Activated CD8-positive, alpha-beta T cell treated with anti-CD3 and anti-CD28 coated beads for 36 hours (primary cell): ENCODE data around the gene MSL1. TPM values are rescaled to one million over a fixed set of nuclear protein-coding genes. Genes with fewer than 3 reads are reported as not detected.

ENCODE experiments used
- ATAC-seq: fragments of 200-7000 bp; cut with Tn5 transposase; one replicate; pipeline ENCODE4 v1.10.0; 2021; ENCODE audit warnings: mild to moderate bottlenecking, moderate library complexity
- CTCF ChIA-PET: fragments of 350-600 bp; sonication (Branson Sonifier 250); formaldehyde crosslinking; loops from one replicate; lab custom pipeline; 2021; ENCODE audit warnings: antibody characterized with exemption; lab: Charles Lee
- POLR2A ChIA-PET: fragments of 350-600 bp; sonication (Branson Sonifier 250); formaldehyde crosslinking; loops from one replicate; lab custom pipeline; 2021; ENCODE audit warnings: antibody characterized with exemption; lab: Charles Lee
- DNase-seq: peaks from one replicate; pipeline ENCODE4 v3.0.0-alpha.2; 2020
- H3K27ac Mint-ChIP-seq: one replicate; pipeline ENCODE4 v1.8.0; 2021; ENCODE audit warnings: mild to moderate bottlenecking, mixed read lengths
- H3K27me3 Mint-ChIP-seq: one replicate; pipeline ENCODE4 v1.8.0; 2021; ENCODE audit warnings: mixed read lengths
- H3K36me3 Mint-ChIP-seq: one replicate; pipeline ENCODE4 v1.8.0; 2021; ENCODE audit warnings: low read depth, mixed read lengths
- H3K4me1 Mint-ChIP-seq: one replicate; pipeline ENCODE4 v1.8.0; 2021; ENCODE audit warnings: low read depth, mixed read lengths
- H3K4me3 Mint-ChIP-seq: one replicate; pipeline ENCODE4 v1.8.0; 2021; ENCODE audit warnings: mild to moderate bottlenecking, moderate library complexity, mixed read lengths
- H3K9me3 Mint-ChIP-seq: one replicate; pipeline ENCODE4 v1.8.0; 2021; ENCODE audit warnings: mixed read lengths
- CTCF ChIP-seq: fragments of 200-600 bp; IDR thresholded peaks from one replicate; pipeline ENCODE4 v1.8.0; 2022; ENCODE audit warnings: antibody characterized with exemption, mild to moderate bottlenecking
- intact Hi-C: fragments of 100-400 bp; cut with micrococcal nuclease; formaldehyde crosslinking; loops from one replicate; pipeline ENCODE4 v1.10.0; 2022
- total RNA-seq, 2 experiments: library from RNA; stranded (reverse); gene quantifications; one replicate each; pipeline ENCODE4 v1.2.3, GENCODE V29; 2021

Gene MSL1
- total RNA-seq, 2 experiments from 2014 or later = 69.0 to 70.1 TPM

- POLR2A ChIA-PET = interaction anchor here (0.7 to 2.0 kb wide), 7 partner anchors 8 to 155 kb away, joined by 3 to 8 read pairs (median 4); partner anchors contain the start of gene CASC3
- H3K9me3 Mint-ChIP-seq = no peaks in the 10 kb centered on the region
- no peak for TF ChIP-seq CTCF
- CTCF ChIA-PET = interaction anchor here (1.0 to 8.5 kb wide), 6 partner anchors 15 to 150 kb away, joined by 3 to 78 read pairs (median 4); partner anchors contain the start of gene WIPF2
- no peak overlapping the region for H3K27ac Mint-ChIP-seq
- peak overlapping the region; percentile 49 for H3K4me3 Mint-ChIP-seq
- ATAC-seq = no peak
- no peak for DNase-seq
- intact Hi-C loops = no loop called here
- peaks cover 23% of the 10 kb centered on the region for H3K36me3 Mint-ChIP-seq
- peaks cover 18% of the 10 kb centered on the region for H3K4me1 Mint-ChIP-seq
- no peaks in the 10 kb centered on the region for H3K27me3 Mint-ChIP-seq
Observed at GRCh38 chr17:40175928-40176753, 54.4 kb downstream of the MSL1 start.

GRCh38 chr17:40176754-40177110 lies 55.0 kb downstream of the MSL1 start:
- ATAC-seq (no peak), DNase-seq (no peak)
- Mint-ChIP-seq H3K27me3 (no peaks in the 10 kb centered on the region), H3K36me3 (peaks cover 23% of the 10 kb centered on the region), H3K9me3 (no peaks in the 10 kb centered on the region), H3K4me1 (peaks cover 18% of the 10 kb centered on the region), H3K4me3 (peak overlapping the region; percentile 49), H3K27ac (peak overlapping the region; percentile 74)
- POLR2A ChIA-PET = interaction anchor here (0.7 to 1.8 kb wide), 5 partner anchors 9 to 155 kb away, joined by 3 to 8 read pairs (median 3); partner anchors contain the start of gene CASC3
- CTCF ChIA-PET = interaction anchor here (1.0 to 8.5 kb wide), 6 partner anchors 15 to 151 kb away, joined by 3 to 78 read pairs (median 4); partner anchors contain the start of gene WIPF2
- TF ChIP-seq CTCF = no peak
- intact Hi-C loops = no loop called here

GRCh38 chr17:40177275-40177874 lies 55.6 kb downstream of the MSL1 start, which contains the start of gene RAPGEFL1:
RAPGEFL1 (plus strand) TSS chr17:40177470; CDS start chr17:40177862, 392 bp downstream.
- ATAC-seq (peak; percentile 98), DNase-seq (peak; percentile 94)
- peaks cover 23% of the 10 kb centered on the region for H3K36me3 Mint-ChIP-seq
- peaks cover 18% of the 10 kb centered on the region for H3K4me1 Mint-ChIP-seq
- ChIA-PET POLR2A (interaction anchor here (0.7 to 1.6 kb wide), 2 partner anchors 10 to 154 kb away, joined by 3 read pairs; no protein-coding TSS in a partner anchor), CTCF (interaction anchor here (0.7 to 8.5 kb wide), 5 partner anchors 9 to 151 kb away, joined by 3 to 78 read pairs (median 4); no protein-coding TSS in a partner anchor)
- peak within 1 kb of the TSS; percentile 74 for H3K27ac Mint-ChIP-seq
- intact Hi-C loops = no loop called here
- H3K4me3 Mint-ChIP-seq = peak within 1 kb of the TSS; percentile 49
- H3K9me3 Mint-ChIP-seq = no peaks in the 10 kb centered on the region
- H3K27me3 Mint-ChIP-seq = no peaks in the 10 kb centered on the region
- no peak for TF ChIP-seq CTCF

GRCh38 chr17:40178021-40178601 lies 56.3 kb downstream of the MSL1 start:
- DNase-seq = no peak
- Mint-ChIP-seq H3K27ac (no peak overlapping the region), H3K4me1 (peaks cover 18% of the 10 kb centered on the region), H3K9me3 (no peaks in the 10 kb centered on the region), H3K27me3 (no peaks in the 10 kb centered on the region), H3K36me3 (peaks cover 23% of the 10 kb centered on the region), H3K4me3 (no peak overlapping the region)
- POLR2A ChIA-PET = interaction anchor here (0.9 to 1.2 kb wide), 2 partner anchors 10 to 65 kb away, joined by 3 read pairs; no protein-coding TSS in a partner anchor
- no peak for TF ChIP-seq CTCF
- intact Hi-C loops = no loop called here
- ATAC-seq = no peak
- CTCF ChIA-PET = interaction anchor here (0.6 to 8.5 kb wide), 4 partner anchors 10 to 65 kb away, joined by 3 to 78 read pairs (median 3); no protein-coding TSS in a partner anchor
